Brain microvascular endothelial cell (primary cell): ENCODE measurements around the gene ZYX.
"Not testable (repeated sequence)": the region's sequence is repeated elsewhere in the genome, so short reads cannot be mapped to it uniquely, and the experiment has no call there.

Source experiments
- DNase-seq: peaks from one replicate; pipeline ENCODE4 v3.0.0-alpha.2; 2020
- H3K27ac ChIP-seq: fragments of 250-450 bp; sonication (Bioruptor Pico); 2 replicates; pipeline ENCODE4 v1.5.1; 2020; ENCODE audit warnings: mild to moderate bottlenecking, moderate library complexity
- H3K27me3 ChIP-seq: fragments of 250-450 bp; sonication (Bioruptor Pico); replicated peaks from 2 replicates; pipeline ENCODE4 v1.5.1; 2020; ENCODE audit warnings: mild to moderate bottlenecking
- H3K36me3 ChIP-seq: fragments of 250-450 bp; sonication (Bioruptor Pico); replicated peaks from 2 replicates; pipeline ENCODE4 v1.5.1; 2020; ENCODE audit warnings: mild to moderate bottlenecking
- H3K4me3 ChIP-seq: 2 replicates; pipeline ENCODE4 v1.5.1; 2011; ENCODE audit warnings: low read depth, mild to moderate bottlenecking, control low read depth, low read length, moderate library complexity
- in situ Hi-C: cut with HindIII; loops from 2 replicates; pipeline ENCODE4 v1.10.0; 2017; ENCODE audit warnings: low sequenced_read_pairs, low pct_ligation_motif_present
- TF ChIP-seq, protein P1 (sequence below): IDR thresholded peaks from 2 replicates; pipeline ENCODE4 v1.5.1; 2011; ENCODE audit warnings: low read depth, mild to moderate bottlenecking, moderate library complexity, low read length, control low read depth, inconsistent platforms; ENCODE audit errors: missing control alignments

ZYX gene

DNA sequence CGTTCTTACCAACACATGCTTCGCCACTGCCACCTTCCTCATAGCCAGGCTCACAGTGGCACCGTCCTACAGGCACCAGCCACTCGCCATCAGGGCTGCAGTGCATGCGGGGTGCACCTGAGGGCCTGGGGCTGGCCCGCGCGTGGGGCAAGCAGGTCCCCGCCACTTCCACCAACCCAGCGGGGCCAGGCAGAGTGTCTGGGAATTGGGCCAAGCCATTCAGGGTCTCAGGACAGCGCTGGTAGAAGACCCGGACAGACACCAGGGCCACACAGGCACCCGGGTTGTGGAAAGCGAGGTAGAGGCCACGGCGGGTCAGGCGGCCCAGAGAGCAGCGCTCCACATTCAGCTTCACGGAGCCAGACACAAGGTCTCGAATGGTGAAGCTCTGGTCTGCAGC, 18.5 kb downstream of the ZYX start:
- in situ Hi-C loops = no loop called here
- Histone ChIP-seq H3K27me3 (no peaks in the 10 kb centered on the region), H3K4me3 (no peak overlapping the region), H3K36me3 (no peaks in the 10 kb centered on the region), H3K27ac (no peak overlapping the region)
- DNase-seq = no peak
- TF ChIP-seq, protein P1, sequence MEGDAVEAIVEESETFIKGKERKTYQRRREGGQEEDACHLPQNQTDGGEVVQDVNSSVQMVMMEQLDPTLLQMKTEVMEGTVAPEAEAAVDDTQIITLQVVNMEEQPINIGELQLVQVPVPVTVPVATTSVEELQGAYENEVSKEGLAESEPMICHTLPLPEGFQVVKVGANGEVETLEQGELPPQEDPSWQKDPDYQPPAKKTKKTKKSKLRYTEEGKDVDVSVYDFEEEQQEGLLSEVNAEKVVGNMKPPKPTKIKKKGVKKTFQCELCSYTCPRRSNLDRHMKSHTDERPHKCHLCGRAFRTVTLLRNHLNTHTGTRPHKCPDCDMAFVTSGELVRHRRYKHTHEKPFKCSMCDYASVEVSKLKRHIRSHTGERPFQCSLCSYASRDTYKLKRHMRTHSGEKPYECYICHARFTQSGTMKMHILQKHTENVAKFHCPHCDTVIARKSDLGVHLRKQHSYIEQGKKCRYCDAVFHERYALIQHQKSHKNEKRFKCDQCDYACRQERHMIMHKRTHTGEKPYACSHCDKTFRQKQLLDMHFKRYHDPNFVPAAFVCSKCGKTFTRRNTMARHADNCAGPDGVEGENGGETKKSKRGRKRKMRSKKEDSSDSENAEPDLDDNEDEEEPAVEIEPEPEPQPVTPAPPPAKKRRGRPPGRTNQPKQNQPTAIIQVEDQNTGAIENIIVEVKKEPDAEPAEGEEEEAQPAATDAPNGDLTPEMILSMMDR = no peak

DNA sequence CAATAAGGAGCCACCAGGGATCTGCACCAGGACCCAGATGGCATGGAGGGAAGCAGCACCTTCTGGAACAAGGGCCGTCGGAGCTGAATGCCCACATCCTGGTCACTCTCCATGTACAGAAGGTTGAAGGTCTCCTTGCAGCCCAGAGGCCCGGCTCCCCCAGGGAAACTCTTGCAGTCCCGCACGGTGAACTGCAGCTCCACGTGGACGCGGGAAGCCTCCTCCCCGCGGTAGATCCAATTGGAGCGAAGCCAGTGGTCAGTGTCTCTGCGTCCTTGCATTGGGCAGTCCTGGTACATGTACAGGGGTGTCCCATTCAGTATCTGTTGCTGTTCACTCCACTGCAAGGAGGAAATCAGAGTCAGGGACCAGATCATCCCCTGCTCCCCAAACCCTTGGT, 20.1 kb downstream of the ZYX start:
- DNase-seq = no peak
- Histone ChIP-seq H3K4me3 (no peak overlapping the region), H3K27ac (no peak overlapping the region), H3K27me3 (no peaks in the 10 kb centered on the region), H3K36me3 (no peaks in the 10 kb centered on the region)
- in situ Hi-C loops = no loop called here
- TF ChIP-seq, protein P1 = no peak

DNA sequence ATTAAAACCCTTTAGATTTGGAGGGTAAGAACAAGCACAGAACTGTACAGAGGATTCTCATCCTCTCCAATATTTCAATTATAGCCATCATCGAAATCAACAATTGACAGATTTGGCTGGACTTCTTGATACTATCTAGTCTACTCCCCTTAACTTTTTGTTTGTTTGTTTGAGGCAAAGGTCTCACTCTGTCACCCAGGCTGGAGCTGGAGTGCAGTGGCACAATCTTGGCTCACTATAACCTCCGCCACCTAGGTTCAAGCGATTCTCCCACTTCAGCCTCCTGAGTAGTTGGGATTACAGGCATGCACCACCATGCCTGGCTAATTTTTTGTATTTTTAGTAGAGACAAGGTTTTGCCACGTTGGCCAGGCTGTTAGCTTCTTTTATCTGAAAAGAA, 21.1 kb downstream of the ZYX start:
- H3K36me3 ChIP-seq, H3K27ac ChIP-seq, H3K27me3 ChIP-seq, H3K4me3 ChIP-seq, DNase-seq, in situ Hi-C loops: not testable (repeated sequence)

DNA sequence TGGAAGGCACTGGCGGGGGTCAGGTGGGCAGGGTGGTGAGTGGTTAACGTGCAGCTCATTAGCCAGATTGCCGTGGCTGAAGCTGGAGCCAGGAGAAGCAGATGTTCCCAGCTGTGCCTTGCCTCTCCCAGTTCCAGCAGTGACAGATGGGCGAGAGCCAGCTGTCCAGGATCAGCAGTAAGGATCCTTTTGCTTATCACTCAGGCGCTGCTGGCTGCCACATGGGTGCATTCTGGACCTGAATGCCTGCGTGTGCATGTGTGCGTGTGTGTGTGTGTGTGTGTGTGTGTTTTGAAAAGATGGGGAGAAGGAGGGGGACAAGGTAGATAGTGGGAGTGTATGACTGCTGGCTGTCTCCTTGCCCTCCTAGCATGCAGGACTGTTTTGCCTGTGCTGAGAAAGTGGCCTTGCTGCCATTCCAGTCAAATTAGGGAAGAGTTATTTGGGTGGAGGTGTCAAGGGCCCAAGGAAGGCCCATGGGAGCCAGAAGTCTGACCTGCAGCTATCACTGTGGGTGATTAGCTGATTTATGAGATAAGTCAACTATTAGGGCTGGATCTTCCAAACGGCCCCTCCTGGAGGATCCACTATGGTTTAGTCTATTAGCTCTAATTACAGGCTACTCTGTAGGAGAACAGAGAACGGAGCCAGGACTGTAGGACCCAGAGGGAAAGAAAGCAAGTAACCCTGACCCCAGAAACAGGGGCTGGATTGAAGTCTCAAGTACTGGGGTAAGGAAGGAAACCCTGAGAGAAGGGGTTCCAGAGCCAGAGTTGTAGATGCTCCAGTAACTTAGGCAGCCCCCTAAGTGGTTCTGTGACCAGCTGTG, 24.2 kb downstream of the ZYX start:
- H3K36me3 ChIP-seq = no peaks in the 10 kb centered on the region
- in situ Hi-C loops = no loop called here
- H3K4me3 ChIP-seq = no peak overlapping the region
- no peak for DNase-seq
- H3K27me3 ChIP-seq = no peaks in the 10 kb centered on the region
- TF ChIP-seq, protein P1 = no peak
- H3K27ac ChIP-seq = no peak overlapping the region

DNA sequence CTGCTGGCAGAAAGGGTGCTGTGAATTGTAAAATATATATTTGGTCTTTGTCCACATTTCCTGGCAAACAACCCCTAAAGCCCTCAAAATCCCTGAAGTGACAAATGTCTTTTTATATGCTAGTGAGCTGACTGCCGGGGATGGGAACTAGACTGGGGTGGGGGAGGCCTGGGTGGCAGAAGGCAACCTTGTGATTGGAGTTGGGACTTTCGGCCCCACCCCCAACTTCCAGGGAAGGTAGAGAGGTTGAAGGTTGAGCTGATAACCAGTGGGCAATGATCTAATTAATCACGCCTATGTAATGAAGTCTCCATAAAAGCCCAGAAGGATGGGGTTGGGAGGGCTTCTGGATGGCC, 24.8 kb downstream of the ZYX start:
- Histone ChIP-seq H3K27me3 (no peaks in the 10 kb centered on the region), H3K27ac (no peak overlapping the region), H3K36me3 (no peaks in the 10 kb centered on the region), H3K4me3 (no peak overlapping the region)
- in situ Hi-C loops = no loop called here
- no peak for DNase-seq
- TF ChIP-seq, protein P1 = no peak

DNA sequence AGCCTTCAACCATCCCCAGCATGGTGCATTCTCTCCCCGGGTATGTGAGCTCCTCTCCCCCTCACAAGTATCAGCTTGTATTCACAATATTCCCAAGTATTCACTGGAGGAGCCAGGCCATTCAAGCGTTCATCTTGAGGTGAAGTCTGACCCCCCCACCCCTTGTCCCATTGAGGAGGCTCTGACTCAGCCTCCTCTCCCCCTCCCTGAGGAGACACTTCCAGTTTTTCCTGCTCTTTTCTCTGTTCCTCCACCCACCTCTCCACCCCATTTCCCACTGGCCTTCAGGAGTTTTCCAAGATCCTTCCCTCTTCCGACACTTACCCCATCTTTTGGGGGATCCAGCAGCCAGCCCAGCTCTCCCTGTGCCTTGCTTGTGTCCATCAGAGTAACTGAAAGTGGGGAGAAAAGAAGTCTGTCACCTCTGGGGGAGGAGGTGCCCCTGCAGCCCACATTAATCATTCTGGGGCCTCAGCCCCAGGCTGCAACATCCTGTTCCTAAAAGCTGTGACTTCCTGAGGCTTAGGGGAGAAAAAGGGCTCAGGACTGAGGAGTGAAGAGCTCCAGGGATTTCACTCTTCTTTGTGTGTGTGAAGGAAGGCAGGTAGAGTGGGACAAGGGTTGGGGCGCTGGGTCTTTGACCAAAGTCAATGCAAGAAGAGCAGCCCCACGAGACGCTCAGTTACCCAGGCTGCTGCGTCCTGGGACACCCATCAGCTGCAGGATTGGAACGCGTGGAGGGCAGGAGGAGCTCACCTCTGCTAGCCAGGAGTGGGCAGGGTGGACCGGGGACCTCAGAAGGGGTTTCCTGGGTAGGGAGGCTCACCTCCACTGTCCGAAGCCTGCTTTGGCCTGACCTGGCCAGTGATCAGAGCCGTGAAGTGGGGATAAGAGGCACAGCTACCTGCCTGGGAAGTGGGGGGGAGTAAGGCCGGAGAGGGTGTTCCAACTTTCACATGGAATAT, 26.4 kb downstream of the ZYX start:
- TF ChIP-seq, protein P1 = no peak
- H3K27me3 ChIP-seq = no peaks in the 10 kb centered on the region
- in situ Hi-C loops = no loop called here
- no peak for DNase-seq
- H3K36me3 ChIP-seq = no peaks in the 10 kb centered on the region
- H3K4me3 ChIP-seq = no peak overlapping the region
- no peak overlapping the region for H3K27ac ChIP-seq
